NCI-H1436 treated with DMSO at 0.1 percent for 48 hours (cell line): ENCODE results near the gene TMBIM4.
"Not testable (repeated sequence)": the region's sequence is repeated elsewhere in the genome, so short reads cannot be mapped to it uniquely, and the experiment has no call there.

Experiments
- DNase-seq: peaks from one replicate; lab custom pipeline; 2025; lab: John Stamatoyannopoulos, UW

TMBIM4 gene, protein sequence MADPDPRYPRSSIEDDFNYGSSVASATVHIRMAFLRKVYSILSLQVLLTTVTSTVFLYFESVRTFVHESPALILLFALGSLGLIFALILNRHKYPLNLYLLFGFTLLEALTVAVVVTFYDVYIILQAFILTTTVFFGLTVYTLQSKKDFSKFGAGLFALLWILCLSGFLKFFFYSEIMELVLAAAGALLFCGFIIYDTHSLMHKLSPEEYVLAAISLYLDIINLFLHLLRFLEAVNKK

GRCh38 chr12:66169221-66170170 is at the start of gene TMBIM4:
Gene TMBIM4, minus strand, starts transcription at chr12:66169996. Its CDS starts 45 bp downstream, at chr12:66169951.
- peak; percentile 72 for DNase-seq

DNA sequence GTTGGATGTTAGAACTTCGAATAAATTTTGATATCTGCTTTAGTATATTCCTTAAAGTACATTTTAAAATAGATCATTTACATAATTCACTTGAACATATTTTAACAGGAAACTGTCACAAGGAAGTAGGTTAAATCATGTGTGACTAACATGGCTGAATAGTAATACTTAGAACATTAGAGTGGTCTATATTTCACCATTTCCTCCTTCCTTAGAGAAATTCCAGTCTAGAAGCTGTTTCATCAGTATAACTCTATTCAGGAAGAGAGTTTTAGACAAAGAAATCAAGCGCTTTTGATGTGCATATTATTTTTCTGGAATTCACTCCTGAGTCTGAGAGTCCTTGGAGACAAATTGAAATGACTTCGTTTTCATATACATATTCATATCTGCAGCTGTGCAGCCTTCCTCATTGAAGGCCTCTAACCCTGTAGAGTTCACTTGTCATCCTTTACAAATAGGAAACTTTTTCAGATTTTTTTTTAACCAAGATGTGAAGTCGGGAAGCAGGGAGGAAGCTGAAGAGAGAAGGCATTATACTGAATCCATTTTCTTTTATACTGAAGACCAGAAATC is 47.6 kb upstream of the TMBIM4 start:
- no peak for DNase-seq

DNA sequence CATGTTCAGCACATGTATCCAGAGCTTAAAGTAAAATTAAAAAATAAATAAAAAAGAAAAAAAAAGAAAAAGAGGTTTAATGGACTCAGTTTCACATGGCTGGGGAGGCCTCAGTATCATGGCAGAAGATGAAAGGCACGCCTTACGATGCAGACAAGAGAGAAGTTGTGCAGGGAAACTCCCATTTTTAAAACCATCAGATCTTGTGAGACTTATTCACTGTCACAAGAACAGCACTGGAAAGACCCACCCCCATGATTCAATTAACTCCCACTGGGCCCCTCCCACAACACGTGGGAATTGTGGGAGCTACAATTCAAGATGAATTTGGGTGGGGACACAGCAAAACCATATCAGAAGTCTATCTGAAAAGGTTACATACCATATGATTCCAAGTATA is 43.2 kb upstream of the TMBIM4 start:
- not testable (repeated sequence) for DNase-seq

- not testable (repeated sequence) for DNase-seq
Measured at GRCh38 chr12:66211573-66211972, 41.8 kb upstream of the TMBIM4 start.

- DNase-seq: no peak
Measured at GRCh38 chr12:66210840-66211239, 41.0 kb upstream of the TMBIM4 start.

GRCh38 chr12:66206141-66206540 is 36.3 kb upstream of the TMBIM4 start:
- DNase-seq: no peak

GRCh38 chr12:66203820-66204219 is 34.0 kb upstream of the TMBIM4 start:
- no peak for DNase-seq

- DNase-seq: no peak
Measured at GRCh38 chr12:66199831-66200509, 30.2 kb upstream of the TMBIM4 start.

DNA sequence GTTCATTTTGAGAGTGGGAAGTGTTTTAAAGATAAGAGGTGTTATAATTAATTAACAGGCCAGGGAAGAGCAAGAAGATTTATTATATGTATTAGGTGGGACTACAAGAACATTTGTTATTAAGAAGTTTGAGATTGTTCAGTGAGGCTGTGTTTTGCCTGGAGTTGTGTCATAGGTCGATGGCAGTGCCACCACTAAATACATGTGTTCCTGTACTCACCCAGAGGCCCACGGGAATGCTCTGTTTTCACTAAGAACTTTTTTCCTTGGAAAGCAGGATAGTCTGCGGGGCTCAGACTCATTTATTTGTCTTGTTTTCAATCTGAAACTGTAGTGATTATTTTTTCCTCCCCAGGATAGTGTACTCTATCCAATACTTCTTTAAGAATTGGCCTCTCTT is 29.3 kb upstream of the TMBIM4 start:
- no peak for DNase-seq

- DNase-seq: no peak
Measured at GRCh38 chr12:66197495-66197921, 27.7 kb upstream of the TMBIM4 start.

- DNase-seq: no peak
Measured at GRCh38 chr12:66196806-66197205, 27.0 kb upstream of the TMBIM4 start.

- no peak for DNase-seq
Measured at GRCh38 chr12:66195242-66195641, 25.4 kb upstream of the TMBIM4 start.

GRCh38 chr12:66194122-66194521 is 24.3 kb upstream of the TMBIM4 start:
- no peak for DNase-seq

DNA sequence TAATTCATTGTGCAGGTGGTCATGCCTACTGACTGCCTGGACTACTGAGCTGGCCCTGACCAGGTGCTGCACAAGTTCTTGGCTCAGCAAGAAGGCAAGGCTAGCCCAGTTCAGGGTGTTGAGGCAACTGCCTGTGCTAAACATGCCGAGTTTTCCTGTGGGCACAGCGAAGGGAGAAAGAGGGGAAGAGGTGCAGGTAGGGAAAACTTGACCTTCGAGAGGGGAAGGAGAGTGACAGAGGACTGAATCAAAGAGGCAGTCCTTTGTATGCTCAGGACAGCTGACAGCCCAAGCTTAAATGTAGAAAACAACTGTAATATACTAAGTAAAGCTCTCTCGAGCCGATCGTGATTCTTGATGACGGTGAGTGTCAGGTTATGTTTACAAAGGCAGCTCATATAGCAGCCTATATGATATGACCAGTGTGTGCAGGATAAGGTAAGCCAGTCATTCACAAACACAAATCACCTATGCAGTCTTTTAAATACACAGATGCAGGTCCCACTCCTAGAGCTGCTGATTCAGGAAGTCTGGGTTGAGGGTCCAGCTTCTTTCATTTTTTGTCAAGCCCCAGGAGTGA is 21.8 kb upstream of the TMBIM4 start:
- no peak for DNase-seq

DNA sequence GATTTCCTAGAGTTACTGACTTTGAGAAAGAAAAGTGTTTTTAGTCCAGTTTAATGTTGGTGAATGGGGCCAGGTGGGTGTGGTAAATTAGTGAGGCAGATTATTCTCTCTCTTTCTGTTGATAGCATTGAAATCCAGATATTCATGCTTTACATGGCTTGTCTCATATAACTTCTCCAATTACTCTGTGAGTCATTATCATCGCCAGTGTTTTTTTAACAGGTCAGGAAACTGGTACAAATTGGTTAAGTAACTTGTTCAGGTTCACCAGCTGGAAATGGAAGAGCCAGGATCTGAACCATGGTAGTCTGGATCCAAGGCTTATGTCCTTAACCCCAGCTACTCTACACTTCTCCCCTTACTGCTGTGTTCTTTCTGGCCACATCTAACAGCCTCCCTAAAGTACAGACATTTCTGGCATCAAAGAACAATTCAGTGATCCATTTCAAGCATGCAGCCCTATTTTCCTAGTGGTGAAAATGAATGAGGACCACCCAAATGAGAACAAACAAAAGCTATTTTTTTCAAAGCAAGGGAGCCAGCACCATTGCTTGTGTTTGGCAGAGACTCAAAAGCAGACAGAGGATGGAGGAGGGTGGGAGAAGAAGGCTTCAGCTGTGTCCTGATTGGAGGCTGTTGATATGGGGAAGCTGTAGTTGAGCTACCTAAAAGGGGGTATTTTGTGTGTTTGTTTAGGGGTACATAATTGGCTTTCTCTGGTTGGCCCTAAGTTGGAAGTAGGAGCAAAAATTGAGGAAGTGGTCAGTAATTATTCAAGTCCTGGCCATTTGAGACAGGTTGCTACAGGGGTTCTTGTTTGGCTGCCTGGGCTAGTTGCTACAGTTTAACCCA is 20.9 kb upstream of the TMBIM4 start:
- DNase-seq: no peak

DNA sequence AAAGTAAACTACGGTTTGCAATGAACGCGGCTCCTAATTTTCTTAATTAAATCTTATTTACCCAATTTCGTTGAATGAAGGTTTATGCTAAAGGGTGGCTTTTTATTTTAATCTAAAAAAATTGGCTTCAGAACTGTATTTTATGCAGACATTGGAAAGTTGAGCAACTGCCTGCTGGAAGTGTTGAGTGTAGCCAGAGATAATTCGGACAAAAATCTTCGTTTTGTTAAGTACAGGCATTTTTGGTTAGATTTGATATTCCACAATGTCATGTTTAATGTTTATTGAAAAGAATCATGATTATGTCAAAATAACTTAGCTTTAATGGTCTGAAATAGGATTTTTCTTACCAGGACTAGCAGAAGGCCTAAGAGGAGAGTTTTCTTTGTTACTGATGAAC is 20.1 kb upstream of the TMBIM4 start:
- DNase-seq: no peak

GRCh38 chr12:66189486-66189843 is 19.7 kb upstream of the TMBIM4 start:
- no peak for DNase-seq

- DNase-seq: no peak
Measured at GRCh38 chr12:66188584-66189485, 19.0 kb upstream of the TMBIM4 start, which contains the start of gene IRAK3. Gene IRAK3, plus strand, starts transcription at chr12:66189214. Its CDS starts 86 bp downstream, at chr12:66189300.

GRCh38 chr12:66187821-66188220 is 18.0 kb upstream of the TMBIM4 start:
- DNase-seq: no peak

- DNase-seq: no peak
Measured at GRCh38 chr12:66187036-66187435, 17.2 kb upstream of the TMBIM4 start.
